ENCODE measurements around the gene TPO.
"Not testable (repeated sequence)": the region's sequence is repeated elsewhere in the genome, so short reads cannot be mapped to it uniquely, and the experiment has no call there.

TPO gene

DNA sequence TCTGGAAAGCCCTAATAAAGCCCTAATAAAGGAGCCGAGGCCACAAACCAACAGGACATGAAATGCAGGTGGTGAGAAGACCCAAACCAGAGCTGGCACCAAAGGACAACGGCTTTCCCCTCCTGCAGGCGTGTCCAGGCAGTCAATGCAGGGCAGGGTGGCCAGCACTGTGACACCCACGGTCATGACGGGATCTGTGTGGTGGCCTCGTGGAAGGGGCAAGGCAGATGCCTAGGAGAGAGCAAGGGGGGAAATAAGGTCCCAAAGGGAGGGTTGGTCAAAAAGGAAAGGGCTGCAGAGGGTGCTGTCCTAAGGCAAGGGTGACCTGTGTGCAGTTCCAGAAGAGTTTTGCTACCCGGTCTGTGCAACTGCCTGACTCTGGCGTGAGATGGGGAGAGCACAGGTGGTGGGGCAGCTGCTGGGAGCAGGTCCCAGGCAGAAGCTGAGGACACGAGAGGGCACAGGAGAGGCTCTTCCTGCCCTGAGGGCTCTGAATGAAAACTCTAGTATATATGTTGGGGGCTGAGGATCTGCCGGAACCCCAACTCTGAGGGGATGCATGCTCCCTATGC, 156.7 kb downstream of the TPO start:
- TF ChIP-seq, protein P1, sequence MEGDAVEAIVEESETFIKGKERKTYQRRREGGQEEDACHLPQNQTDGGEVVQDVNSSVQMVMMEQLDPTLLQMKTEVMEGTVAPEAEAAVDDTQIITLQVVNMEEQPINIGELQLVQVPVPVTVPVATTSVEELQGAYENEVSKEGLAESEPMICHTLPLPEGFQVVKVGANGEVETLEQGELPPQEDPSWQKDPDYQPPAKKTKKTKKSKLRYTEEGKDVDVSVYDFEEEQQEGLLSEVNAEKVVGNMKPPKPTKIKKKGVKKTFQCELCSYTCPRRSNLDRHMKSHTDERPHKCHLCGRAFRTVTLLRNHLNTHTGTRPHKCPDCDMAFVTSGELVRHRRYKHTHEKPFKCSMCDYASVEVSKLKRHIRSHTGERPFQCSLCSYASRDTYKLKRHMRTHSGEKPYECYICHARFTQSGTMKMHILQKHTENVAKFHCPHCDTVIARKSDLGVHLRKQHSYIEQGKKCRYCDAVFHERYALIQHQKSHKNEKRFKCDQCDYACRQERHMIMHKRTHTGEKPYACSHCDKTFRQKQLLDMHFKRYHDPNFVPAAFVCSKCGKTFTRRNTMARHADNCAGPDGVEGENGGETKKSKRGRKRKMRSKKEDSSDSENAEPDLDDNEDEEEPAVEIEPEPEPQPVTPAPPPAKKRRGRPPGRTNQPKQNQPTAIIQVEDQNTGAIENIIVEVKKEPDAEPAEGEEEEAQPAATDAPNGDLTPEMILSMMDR (IDR thresholded peaks at IDR 0.05; ENCODE audit: extremely low read depth, missing control alignments), result no peak
- DNase-seq (ENCODE audit: low spot score), result no peak

DNA sequence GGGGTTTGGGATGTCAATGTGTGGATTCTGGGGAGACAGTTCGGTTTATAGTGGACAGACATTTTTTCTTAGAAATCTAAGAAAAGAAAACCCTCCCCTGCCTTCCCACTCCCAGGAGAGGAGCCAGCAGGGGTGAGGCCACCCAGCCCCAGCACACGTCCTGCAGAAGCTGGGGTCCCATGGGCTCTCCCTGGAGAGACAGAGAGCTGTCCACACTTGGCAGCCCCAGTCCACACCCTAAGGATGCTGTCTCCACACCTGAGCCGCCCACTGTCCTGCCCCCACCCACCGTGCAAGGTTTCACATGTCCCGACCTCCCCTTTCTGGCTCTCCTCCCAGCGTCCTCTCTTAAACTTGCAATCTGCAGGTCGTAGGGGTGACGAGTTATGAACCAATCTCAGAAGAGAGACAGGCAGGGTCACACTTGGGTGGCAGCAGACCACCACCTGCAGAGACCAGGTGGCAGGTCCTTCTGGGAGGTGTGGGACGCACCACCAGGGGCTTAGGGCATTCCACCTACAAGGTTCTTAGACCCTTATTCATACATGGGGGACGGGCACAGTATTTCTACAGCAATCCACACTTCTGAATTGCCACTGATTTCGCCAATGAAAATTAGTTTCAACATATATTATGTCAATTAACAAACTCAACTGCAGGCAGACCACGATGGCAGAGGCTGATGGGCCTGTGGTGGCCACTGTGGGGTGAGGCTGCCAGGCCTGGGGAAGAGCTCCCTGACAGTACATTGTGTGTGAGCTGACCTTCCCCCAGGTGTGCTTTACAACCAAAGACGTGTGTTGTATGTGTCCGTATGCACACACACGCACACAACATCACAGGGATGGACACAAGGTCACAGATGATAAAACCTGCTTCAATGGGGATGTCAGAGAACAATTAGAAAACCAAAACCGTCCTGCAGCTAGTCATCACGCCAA, 158.5 kb downstream of the TPO start:
- DNase-seq (ENCODE audit: low spot score), result no peak

DNA sequence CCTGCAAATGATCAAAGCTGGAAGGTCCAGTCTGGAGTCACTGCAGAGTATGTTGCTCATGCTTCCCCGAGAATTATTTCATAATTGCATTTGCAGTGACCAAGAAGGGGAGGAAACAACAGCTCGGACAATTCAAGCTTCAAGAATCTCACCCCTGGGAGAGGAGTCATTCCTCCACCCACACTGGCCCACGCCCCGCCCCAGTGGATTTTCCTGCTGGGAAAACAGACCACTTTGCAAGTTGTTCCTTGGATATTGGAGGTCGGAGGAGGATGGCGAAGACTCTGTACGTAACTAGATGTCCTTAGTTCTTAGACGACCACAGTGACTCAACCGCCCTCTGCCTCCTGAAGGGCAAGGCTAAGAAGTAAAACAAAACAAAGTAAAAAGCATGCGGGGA, 159.4 kb downstream of the TPO start:
- TF ChIP-seq, protein P1 (IDR thresholded peaks at IDR 0.05; ENCODE audit: extremely low read depth, missing control alignments), result no peak
- DNase-seq (ENCODE audit: low spot score), result no peak

More for the DNA sequence above, 158.5 kb downstream of the TPO start:
- TF ChIP-seq, protein P1 (IDR thresholded peaks at IDR 0.05; ENCODE audit: extremely low read depth, missing control alignments), result no peak

DNA sequence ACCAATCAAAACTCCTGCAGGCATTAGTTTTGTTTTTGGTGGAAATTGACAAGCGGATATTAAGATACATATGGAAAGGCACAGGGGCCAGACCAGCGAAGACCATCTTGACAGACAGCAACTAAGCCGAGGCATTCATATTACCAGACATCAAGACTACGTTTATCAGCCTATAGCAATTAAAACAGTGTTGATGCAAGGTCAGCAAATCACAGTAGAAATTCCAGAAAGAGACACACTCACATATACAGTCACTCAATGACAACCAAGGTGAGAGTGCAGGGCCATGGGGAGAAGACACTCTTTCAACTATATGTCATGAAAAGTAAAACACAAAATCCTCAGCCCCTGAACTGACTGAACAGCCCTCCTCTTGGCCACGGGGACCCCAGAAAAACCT, 164.6 kb downstream of the TPO start:
- no peak for DNase-seq (ENCODE audit: low spot score)
- TF ChIP-seq, protein P1 (IDR thresholded peaks at IDR 0.05; ENCODE audit: extremely low read depth, missing control alignments), result no peak

DNA sequence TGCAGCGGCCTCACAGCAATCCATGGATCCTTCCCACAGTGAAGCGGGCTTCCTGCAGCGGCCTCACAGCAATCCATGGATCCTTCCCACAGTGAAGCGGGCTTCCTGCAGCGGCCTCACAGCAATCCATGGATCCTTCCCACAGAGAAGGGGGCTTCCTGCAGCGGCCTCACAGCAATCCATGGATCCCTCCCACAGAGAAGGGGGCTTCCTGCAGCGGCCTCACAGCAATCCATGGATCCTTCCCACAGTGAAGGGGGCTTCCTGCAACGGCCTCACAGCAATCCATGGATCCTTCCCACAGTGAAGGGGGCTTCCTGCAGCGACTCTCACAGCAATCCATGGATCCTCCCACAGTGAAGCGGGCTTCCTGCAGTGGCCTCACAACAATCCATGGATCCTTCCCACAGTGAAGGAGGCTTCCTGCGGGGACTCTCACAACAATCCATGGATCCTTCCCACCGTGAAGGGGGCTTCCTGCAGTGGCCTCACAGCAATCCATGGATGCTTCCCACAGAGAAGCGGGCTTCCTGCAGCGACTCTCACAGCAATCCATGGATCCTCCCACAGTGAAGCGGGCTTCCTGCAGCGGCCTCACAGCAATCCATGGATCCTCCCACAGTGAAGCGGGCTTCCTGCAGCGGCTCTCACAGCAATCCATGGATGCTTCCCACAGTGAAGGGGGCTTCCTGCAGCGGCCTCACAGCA, 168.1 kb downstream of the TPO start:
- DNase-seq (ENCODE audit: low spot score), result not testable (repeated sequence)

DNA sequence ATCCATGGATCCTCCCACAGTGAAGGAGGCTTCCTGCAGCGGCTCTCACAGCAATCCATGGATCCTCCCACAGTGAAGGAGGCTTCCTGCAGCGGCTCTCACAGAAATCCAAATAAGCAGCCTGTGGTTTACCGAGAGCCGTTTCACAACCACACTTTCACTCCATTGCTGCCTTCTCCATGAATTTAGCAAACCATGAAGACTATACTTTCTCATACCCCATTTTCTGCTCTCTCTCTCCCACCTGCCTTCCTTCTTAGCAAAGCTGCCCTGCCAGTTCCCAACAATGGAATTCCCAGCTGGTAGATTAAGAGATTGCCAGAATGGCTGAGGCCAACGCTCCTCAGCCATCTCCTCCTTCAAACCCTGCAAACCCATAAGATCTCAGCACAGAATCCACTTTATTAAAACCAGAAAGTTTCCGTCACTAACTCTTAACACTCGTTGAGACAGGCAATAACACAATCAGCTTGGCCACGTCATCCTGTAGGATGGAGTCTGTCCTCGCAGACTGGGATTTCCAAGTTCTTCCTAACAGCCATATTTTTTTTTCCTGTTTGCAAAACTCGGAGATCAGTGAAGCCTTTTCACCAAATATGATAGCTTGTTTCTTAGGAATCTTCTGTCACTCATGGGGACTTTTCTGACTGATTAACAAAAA, 168.8 kb downstream of the TPO start:
- TF ChIP-seq, protein P1 (IDR thresholded peaks at IDR 0.05; ENCODE audit: extremely low read depth, missing control alignments), result no peak
- DNase-seq (ENCODE audit: low spot score), result no peak

DNA sequence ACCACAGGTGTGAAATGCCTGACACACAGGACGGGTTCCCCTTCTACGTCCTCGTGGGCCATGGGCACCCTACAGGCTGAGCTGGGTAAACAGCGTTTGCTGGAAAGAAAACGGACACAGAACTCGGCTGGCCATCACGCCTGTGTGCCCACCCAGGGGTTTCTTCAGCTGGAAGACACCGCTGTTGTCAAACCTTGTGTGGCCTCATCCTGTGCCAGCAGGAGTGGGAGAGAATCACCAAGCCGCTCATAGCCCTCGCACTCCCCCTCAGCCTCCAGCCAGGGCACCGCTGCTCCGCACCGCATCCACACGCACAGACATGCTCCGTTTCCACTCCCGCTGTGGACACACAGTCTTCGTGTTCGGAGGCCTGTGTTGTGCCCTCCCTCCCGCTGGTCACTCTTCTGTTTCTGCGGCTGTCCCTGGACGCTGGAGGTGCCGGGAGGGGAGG, 169.7 kb downstream of the TPO start:
- TF ChIP-seq, protein P1 (IDR thresholded peaks at IDR 0.05; ENCODE audit: extremely low read depth, missing control alignments), result no peak
- DNase-seq (ENCODE audit: low spot score), result no peak

All from GM20000 (cell line).